Stimulated activated CD8-positive, alpha-beta memory T cell treated with anti-CD3 and anti-CD28 coated beads, Interleukin-4, amount 100 ng/mL, for 48 hours (primary cell): ENCODE data around the gene BICC1.
"Not testable (repeated sequence)": the region's sequence is repeated elsewhere in the genome, so short reads cannot be mapped to it uniquely, and the experiment has no call there.

Experiments used
- DNase-seq: peaks from one replicate; pipeline ENCODE4 v3.0.0-alpha.2; 2020

The BICC1 gene

GRCh38 chr10:58833771-58834561, 321.3 kb downstream of the BICC1 start:
- DNase-seq: no peak

GRCh38 chr10:58836176-58836700, 323.6 kb downstream of the BICC1 start:
- no peak for DNase-seq

- DNase-seq: no peak
Observed at GRCh38 chr10:58836991-58837575, 324.4 kb downstream of the BICC1 start.

GRCh38 chr10:58837826-58838225, 325.2 kb downstream of the BICC1 start:
- no peak for DNase-seq

GRCh38 chr10:58838561-58839208, 326.0 kb downstream of the BICC1 start:
- DNase-seq: no peak

- DNase-seq: no peak
Observed at GRCh38 chr10:58839771-58840170, 327.1 kb downstream of the BICC1 start.

- DNase-seq: no peak
Observed at GRCh38 chr10:58840840-58841435, 328.3 kb downstream of the BICC1 start.

- DNase-seq: no peak
Observed at GRCh38 chr10:58842860-58843376, 330.2 kb downstream of the BICC1 start.

GRCh38 chr10:58843760-58844159, 331.1 kb downstream of the BICC1 start:
- DNase-seq: no peak

DNA sequence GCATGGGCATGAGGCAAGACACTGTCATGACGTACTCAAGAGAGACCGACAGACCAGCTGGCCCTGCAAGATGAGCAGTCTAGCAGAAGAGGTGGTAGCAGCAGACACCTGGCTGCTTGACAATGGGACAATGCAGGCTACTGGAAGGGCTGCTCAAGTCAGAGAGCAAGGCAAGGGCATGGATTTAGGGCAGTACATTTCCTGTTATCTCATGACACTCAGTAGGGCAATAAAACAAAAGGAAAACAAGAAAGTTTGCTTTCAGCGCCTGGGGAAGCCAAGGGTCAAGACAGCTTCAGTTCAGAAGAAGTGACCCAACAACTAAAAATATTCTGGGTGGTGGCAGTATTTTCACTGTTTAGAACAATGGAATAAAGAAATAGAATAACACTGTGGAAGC, 332.0 kb downstream of the BICC1 start:
- DNase-seq: no peak

DNA sequence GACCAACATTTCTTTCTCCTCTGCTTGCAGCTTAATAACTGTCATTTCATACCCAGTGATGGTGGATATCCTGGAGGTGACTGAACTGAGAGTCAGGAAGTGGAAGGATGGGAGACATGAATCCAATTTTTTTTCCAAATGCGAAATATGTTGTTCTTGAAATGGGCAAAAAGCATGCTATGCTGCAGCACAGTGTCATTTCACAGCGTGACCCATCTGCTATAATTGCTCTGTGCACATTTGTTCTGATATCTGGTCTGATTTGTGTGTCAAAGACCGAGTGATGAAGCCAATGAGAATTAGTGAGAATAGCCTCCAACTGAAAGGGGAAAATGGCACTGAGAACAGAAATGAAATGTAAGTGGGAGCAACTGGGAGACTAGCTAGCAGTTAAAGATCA, 334.2 kb downstream of the BICC1 start:
- DNase-seq: no peak

DNA sequence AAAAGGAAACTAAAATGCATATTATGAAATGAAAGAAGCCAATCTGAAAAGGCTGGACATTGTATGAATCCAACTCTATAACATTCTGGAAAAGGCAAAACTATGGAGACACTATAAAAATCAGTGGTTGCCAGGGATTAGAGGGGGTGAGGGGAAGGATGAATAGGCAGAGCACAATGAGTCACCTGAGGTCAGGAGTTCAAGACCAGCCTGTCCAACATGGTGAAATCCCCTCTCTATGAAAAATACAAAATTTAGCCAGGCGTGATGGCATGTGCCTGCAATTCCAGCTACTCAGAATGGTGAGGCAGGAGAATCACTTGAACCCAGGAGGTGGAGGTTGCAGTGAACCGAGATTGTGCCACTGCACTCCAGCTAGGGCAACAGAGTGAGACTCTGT, 338.9 kb downstream of the BICC1 start:
- DNase-seq: no peak

GRCh38 chr10:58853668-58854067, 341.0 kb downstream of the BICC1 start:
- no peak for DNase-seq

DNA sequence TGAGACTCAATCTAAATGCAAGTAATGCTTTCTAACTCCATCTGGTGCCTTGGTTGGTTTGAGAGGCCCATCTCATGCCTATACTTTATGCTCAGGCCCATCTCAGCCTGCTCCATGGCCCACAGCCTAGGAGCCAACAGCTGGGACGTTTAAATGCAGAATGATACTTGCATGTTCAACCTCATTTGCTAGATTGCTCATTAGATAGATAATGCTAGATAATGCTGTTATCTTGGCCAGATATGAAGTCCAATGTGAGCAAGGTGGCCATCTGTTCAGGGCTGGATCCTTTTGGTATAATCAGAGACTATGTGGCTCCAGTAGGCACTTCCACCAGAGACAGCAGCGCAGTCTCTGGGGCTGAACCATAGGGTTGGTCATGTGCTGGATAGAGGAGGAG, 342.1 kb downstream of the BICC1 start:
- no peak for DNase-seq

DNA sequence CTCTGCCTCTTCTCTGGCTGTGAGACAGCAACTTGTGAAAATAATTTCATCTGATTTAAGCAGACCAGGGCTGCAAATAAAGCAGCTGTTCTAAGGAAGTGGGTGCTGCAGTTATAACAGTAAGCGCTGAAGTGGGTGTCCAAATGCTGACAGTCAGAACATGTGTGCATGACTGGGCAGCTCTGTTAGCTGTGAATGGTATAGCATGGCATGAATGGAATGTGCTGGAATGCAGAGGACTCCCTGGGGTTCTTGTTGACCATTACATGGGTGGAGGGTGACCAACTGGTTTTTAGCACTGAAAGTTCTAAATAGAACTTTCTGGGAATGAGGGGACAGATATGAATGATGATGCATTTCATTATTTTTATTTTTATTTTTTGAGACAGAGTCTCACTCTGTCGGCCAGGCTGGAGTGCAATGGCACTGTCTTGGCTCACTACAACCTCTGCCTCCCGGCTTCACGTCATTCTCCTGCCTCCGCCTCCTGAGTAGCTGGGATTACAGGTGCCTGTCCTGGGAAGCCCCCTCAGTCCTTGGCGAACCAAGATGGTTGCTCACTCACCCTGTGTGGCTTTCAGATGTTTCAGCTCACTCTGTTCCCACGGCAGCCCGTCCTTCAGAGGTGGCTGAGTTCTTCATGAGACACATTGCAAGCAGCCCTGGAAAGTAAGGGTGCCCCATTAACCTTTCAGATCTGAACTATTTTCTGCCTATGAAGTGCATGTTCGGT, 344.0 kb downstream of the BICC1 start:
- DNase-seq: no peak

DNA sequence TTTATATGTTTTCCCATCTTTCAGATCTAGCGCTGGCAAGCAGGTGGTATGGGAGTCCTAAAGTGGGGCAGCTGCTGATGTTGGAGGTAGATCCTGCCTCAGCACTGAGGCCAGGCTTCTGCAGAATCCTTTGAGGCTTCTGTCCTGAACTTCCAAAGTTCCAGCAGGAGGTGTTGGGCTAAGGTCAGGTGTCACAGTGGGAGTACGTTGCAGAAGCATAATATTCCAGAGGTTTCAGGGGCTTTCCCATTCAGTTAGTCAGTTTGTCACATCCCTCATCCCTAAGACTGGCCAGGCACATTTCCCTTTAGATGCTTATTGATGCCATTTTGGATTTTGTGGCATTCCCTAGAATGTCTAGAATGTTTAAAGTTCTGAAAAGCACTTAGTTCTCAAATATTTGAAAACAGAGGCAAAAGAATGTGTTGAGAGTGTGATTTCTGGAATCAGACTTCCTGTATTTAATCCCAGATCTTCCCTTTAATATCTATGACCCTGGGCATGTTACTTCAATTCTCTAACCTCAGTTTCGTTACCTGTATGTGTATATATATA, 344.7 kb downstream of the BICC1 start:
- no peak for DNase-seq

DNA sequence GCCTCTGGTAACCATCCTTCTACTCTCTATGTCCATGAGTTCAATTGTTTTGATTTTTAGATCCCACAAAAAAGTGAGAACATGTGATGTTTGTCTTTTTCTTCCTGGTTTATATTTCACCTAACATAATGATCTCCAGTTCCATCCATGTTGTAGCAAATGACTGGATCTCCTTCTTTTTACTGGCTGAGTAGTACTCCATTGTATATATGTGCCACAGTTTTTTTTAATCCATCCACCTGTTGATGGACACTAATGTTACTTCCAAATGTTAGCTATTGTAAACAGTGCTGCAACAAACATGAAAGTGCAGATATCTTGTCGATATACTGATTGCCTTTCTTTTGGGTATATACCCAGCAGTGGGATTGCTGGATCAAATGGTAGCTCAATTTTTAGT, 345.5 kb downstream of the BICC1 start:
- DNase-seq: not testable (repeated sequence)

- no peak for DNase-seq
Observed at GRCh38 chr10:58859526-58859925, 346.9 kb downstream of the BICC1 start.

DNA sequence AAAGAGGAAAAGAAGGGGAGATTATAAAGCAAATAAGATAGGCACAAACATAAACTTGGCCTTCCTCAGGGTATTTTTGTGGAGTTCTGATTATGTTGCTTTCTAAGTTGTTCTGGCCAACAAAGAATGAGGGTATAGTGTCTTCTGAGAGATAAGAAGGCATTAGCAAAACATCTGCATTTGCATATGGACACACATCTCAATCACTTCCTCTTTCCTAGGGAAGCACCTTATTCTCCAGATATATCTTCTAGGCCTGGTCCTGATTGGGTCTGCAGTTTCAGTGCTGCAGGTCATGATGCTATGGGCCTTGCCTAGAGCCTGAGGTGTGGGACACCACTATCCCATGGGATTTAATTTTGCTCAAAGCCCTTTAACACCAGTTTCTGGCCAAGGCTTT, 355.0 kb downstream of the BICC1 start:
- DNase-seq: no peak

DNA sequence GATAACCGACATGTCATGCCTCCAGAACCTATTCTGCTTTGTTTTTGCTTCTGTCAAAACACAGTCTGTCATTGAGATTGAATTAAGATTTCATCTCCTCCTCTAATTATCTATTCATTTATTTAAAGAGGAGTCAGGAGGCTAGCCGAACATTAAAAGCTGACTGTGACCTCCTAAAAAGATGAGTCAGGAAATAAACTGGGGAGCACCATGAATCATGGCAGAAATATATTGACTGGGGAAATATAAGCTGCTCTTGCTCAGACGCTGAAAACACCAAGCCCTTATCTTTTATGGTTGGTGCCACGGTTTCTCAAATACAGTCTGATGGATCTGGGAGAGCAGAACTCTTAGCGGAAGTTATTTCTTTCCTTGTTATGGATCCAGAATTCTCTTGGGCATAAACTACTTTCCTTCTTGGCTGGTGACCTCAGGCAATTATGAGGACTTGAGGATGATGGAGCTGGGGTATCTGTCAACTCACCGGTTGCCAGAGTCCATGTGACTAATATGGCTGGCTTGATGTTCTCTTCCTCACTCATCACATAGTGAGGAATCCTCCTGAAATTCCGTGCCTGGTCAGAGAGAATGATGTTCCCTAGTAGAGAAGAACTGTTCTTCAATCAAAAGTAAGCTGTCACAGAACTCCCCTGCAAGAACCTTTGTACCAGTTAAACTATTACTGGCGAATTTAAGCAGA, 356.2 kb downstream of the BICC1 start:
- no peak for DNase-seq

- DNase-seq: no peak
Observed at GRCh38 chr10:58870070-58870469, 357.4 kb downstream of the BICC1 start.

DNA sequence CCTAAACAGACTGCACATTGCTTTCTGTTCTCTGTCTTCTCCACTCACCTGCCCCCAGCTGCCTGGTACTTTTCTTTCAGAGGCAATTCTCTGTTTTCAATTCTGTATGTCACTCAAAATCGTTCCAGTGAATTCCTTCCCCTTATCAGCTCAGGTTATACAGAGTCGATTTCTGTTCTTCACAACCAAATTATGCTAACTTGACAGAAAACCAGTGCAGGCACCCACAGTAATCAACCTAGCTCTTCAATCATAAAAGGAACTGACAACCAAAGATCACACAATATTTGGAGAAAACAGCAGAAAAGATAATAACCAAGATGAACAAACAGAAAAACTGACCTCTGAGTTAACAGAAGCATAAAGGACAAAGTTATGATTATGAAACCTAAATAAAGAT, 360.5 kb downstream of the BICC1 start:
- no peak for DNase-seq
